ENCODE measurements around the gene AP1S3. TPM values are rescaled to one million over a fixed set of nuclear protein-coding genes. Genes with fewer than 3 reads are reported as not detected.

The AP1S3 gene
- total RNA-seq, 1 experiment from 2014 or later, result 17.4 TPM

DNA sequence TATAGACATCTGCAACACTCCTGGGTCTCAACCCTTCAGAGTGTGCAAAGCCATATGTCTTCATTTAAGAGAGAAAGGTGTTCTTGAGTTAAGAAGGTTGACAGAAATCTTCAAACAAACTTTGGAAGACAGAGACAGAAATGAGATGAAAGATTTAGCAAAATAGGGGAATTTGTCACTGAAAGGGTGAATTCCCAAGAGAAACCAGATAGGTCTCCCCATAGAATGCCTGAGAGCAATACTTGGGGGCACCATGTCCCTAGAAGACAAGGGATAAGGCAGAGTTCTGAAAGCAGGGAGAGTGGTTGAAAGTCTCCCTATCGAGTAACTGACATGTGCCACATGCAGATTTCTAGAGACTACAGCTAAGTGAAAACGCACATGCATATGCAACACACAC lies 50.0 kb downstream of the AP1S3 start:
- Mint-ChIP-seq H3K4me1 (peaks cover 18% of the 10 kb centered on the region), H3K27me3 (ENCODE audit: low read depth) (no peaks in the 10 kb centered on the region), H3K36me3 (no peaks in the 10 kb centered on the region), H3K4me3 (no peak overlapping the region), H3K9me3 (peaks cover under 1% of the 10 kb centered on the region; the same call in 1 of the 2 replicates), H3K27ac (no peak overlapping the region)
- ChIA-PET CTCF (no interaction called here), POLR2A (no interaction called here)
- DNase-seq (ENCODE audit: low spot score), result no peak
- ATAC-seq, result no peak
- TF ChIP-seq, protein P1, sequence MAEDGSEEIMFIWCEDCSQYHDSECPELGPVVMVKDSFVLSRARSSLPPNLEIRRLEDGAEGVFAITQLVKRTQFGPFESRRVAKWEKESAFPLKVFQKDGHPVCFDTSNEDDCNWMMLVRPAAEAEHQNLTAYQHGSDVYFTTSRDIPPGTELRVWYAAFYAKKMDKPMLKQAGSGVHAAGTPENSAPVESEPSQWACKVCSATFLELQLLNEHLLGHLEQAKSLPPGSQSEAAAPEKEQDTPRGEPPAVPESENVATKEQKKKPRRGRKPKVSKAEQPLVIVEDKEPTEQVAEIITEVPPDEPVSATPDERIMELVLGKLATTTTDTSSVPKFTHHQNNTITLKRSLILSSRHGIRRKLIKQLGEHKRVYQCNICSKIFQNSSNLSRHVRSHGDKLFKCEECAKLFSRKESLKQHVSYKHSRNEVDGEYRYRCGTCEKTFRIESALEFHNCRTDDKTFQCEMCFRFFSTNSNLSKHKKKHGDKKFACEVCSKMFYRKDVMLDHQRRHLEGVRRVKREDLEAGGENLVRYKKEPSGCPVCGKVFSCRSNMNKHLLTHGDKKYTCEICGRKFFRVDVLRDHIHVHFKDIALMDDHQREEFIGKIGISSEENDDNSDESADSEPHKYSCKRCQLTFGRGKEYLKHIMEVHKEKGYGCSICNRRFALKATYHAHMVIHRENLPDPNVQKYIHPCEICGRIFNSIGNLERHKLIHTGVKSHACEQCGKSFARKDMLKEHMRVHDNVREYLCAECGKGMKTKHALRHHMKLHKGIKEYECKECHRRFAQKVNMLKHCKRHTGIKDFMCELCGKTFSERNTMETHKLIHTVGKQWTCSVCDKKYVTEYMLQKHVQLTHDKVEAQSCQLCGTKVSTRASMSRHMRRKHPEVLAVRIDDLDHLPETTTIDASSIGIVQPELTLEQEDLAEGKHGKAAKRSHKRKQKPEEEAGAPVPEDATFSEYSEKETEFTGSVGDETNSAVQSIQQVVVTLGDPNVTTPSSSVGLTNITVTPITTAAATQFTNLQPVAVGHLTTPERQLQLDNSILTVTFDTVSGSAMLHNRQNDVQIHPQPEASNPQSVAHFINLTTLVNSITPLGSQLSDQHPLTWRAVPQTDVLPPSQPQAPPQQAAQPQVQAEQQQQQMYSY (CRISPR knock-in tag; IDR thresholded peaks at IDR 0.05), result no peak
- TF ChIP-seq, protein P2, sequence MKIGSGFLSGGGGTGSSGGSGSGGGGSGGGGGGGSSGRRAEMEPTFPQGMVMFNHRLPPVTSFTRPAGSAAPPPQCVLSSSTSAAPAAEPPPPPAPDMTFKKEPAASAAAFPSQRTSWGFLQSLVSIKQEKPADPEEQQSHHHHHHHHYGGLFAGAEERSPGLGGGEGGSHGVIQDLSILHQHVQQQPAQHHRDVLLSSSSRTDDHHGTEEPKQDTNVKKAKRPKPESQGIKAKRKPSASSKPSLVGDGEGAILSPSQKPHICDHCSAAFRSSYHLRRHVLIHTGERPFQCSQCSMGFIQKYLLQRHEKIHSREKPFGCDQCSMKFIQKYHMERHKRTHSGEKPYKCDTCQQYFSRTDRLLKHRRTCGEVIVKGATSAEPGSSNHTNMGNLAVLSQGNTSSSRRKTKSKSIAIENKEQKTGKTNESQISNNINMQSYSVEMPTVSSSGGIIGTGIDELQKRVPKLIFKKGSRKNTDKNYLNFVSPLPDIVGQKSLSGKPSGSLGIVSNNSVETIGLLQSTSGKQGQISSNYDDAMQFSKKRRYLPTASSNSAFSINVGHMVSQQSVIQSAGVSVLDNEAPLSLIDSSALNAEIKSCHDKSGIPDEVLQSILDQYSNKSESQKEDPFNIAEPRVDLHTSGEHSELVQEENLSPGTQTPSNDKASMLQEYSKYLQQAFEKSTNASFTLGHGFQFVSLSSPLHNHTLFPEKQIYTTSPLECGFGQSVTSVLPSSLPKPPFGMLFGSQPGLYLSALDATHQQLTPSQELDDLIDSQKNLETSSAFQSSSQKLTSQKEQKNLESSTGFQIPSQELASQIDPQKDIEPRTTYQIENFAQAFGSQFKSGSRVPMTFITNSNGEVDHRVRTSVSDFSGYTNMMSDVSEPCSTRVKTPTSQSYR (CRISPR knock-in tag; IDR thresholded peaks at IDR 0.05), result no peak
- TF ChIP-seq NFATC4 (CRISPR knock-in tag; IDR thresholded peaks at IDR 0.05), result no peak
- TF ChIP-seq ZNF263 (CRISPR knock-in tag; IDR thresholded peaks at IDR 0.05; ENCODE audit: low read depth), result no peak
- TF ChIP-seq, protein P3, sequence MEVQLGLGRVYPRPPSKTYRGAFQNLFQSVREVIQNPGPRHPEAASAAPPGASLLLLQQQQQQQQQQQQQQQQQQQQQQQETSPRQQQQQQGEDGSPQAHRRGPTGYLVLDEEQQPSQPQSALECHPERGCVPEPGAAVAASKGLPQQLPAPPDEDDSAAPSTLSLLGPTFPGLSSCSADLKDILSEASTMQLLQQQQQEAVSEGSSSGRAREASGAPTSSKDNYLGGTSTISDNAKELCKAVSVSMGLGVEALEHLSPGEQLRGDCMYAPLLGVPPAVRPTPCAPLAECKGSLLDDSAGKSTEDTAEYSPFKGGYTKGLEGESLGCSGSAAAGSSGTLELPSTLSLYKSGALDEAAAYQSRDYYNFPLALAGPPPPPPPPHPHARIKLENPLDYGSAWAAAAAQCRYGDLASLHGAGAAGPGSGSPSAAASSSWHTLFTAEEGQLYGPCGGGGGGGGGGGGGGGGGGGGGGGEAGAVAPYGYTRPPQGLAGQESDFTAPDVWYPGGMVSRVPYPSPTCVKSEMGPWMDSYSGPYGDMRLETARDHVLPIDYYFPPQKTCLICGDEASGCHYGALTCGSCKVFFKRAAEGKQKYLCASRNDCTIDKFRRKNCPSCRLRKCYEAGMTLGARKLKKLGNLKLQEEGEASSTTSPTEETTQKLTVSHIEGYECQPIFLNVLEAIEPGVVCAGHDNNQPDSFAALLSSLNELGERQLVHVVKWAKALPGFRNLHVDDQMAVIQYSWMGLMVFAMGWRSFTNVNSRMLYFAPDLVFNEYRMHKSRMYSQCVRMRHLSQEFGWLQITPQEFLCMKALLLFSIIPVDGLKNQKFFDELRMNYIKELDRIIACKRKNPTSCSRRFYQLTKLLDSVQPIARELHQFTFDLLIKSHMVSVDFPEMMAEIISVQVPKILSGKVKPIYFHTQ (CRISPR knock-in tag; IDR thresholded peaks at IDR 0.05), result no peak
- TF ChIP-seq, protein P4, sequence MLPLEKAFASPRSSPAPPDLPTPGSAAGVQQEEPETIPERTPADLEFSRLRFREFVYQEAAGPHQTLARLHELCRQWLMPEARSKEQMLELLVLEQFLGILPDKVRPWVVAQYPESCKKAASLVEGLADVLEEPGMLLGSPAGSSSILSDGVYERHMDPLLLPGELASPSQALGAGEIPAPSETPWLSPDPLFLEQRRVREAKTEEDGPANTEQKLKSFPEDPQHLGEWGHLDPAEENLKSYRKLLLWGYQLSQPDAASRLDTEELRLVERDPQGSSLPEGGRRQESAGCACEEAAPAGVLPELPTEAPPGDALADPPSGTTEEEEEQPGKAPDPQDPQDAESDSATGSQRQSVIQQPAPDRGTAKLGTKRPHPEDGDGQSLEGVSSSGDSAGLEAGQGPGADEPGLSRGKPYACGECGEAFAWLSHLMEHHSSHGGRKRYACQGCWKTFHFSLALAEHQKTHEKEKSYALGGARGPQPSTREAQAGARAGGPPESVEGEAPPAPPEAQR (CRISPR knock-in tag; IDR thresholded peaks at IDR 0.05), result no peak
- TF ChIP-seq FOXJ3 (CRISPR knock-in tag; IDR thresholded peaks at IDR 0.05; ENCODE audit: borderline replicate concordance), result no peak
- TF ChIP-seq, protein P5, sequence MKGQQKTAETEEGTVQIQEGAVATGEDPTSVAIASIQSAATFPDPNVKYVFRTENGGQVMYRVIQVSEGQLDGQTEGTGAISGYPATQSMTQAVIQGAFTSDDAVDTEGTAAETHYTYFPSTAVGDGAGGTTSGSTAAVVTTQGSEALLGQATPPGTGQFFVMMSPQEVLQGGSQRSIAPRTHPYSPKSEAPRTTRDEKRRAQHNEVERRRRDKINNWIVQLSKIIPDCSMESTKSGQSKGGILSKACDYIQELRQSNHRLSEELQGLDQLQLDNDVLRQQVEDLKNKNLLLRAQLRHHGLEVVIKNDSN (CRISPR knock-in tag; IDR thresholded peaks at IDR 0.05), result no peak
- TF ChIP-seq JUN (CRISPR knock-in tag; IDR thresholded peaks at IDR 0.05), result no peak
- no peak for TF ChIP-seq RORB (CRISPR knock-in tag; IDR thresholded peaks at IDR 0.05)

DNA sequence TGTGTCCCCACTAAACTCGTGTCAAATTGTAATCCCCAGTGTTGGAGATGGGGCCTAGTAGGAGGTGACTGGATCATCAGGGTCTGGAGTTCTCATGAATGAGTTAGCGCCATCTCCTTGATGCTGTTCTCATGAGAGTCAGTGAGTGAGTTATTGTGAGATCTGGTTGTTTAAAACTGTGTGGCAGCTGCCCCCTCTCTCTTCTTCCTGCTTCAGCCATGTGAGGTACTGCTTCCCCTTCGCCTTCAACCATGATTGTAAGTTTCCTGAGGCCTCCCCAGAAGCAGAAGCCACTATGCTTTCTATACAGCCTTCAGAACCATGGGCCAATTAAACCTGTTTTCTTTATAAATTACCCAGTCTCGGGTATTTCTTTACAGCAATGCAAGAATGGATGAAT lies 50.4 kb downstream of the AP1S3 start:
- DNase-seq (ENCODE audit: low spot score), result no peak
- no peak overlapping the region for H3K27ac Mint-ChIP-seq
- H3K9me3 Mint-ChIP-seq, result no peaks in the 10 kb centered on the region
- no peak overlapping the region for H3K4me3 Mint-ChIP-seq
- ATAC-seq, result no peak
- no peaks in the 10 kb centered on the region for H3K27me3 Mint-ChIP-seq (ENCODE audit: low read depth)
- POLR2A ChIA-PET, result no interaction called here
- CTCF ChIA-PET, result no interaction called here
- no peaks in the 10 kb centered on the region for H3K36me3 Mint-ChIP-seq
- H3K4me1 Mint-ChIP-seq, result peaks cover 18% of the 10 kb centered on the region
- TF ChIP-seq SMAD4 (CRISPR knock-in tag; IDR thresholded peaks at IDR 0.05) (no peak), SP1 (CRISPR knock-in tag; conservative IDR thresholded peaks at IDR 0.05) (no peak)
- TF ChIP-seq, protein P6, sequence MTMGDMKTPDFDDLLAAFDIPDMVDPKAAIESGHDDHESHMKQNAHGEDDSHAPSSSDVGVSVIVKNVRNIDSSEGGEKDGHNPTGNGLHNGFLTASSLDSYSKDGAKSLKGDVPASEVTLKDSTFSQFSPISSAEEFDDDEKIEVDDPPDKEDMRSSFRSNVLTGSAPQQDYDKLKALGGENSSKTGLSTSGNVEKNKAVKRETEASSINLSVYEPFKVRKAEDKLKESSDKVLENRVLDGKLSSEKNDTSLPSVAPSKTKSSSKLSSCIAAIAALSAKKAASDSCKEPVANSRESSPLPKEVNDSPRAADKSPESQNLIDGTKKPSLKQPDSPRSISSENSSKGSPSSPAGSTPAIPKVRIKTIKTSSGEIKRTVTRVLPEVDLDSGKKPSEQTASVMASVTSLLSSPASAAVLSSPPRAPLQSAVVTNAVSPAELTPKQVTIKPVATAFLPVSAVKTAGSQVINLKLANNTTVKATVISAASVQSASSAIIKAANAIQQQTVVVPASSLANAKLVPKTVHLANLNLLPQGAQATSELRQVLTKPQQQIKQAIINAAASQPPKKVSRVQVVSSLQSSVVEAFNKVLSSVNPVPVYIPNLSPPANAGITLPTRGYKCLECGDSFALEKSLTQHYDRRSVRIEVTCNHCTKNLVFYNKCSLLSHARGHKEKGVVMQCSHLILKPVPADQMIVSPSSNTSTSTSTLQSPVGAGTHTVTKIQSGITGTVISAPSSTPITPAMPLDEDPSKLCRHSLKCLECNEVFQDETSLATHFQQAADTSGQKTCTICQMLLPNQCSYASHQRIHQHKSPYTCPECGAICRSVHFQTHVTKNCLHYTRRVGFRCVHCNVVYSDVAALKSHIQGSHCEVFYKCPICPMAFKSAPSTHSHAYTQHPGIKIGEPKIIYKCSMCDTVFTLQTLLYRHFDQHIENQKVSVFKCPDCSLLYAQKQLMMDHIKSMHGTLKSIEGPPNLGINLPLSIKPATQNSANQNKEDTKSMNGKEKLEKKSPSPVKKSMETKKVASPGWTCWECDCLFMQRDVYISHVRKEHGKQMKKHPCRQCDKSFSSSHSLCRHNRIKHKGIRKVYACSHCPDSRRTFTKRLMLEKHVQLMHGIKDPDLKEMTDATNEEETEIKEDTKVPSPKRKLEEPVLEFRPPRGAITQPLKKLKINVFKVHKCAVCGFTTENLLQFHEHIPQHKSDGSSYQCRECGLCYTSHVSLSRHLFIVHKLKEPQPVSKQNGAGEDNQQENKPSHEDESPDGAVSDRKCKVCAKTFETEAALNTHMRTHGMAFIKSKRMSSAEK (CRISPR knock-in tag; IDR thresholded peaks at IDR 0.05; ENCODE audit: borderline replicate concordance), result no peak
- TF ChIP-seq, protein P7, sequence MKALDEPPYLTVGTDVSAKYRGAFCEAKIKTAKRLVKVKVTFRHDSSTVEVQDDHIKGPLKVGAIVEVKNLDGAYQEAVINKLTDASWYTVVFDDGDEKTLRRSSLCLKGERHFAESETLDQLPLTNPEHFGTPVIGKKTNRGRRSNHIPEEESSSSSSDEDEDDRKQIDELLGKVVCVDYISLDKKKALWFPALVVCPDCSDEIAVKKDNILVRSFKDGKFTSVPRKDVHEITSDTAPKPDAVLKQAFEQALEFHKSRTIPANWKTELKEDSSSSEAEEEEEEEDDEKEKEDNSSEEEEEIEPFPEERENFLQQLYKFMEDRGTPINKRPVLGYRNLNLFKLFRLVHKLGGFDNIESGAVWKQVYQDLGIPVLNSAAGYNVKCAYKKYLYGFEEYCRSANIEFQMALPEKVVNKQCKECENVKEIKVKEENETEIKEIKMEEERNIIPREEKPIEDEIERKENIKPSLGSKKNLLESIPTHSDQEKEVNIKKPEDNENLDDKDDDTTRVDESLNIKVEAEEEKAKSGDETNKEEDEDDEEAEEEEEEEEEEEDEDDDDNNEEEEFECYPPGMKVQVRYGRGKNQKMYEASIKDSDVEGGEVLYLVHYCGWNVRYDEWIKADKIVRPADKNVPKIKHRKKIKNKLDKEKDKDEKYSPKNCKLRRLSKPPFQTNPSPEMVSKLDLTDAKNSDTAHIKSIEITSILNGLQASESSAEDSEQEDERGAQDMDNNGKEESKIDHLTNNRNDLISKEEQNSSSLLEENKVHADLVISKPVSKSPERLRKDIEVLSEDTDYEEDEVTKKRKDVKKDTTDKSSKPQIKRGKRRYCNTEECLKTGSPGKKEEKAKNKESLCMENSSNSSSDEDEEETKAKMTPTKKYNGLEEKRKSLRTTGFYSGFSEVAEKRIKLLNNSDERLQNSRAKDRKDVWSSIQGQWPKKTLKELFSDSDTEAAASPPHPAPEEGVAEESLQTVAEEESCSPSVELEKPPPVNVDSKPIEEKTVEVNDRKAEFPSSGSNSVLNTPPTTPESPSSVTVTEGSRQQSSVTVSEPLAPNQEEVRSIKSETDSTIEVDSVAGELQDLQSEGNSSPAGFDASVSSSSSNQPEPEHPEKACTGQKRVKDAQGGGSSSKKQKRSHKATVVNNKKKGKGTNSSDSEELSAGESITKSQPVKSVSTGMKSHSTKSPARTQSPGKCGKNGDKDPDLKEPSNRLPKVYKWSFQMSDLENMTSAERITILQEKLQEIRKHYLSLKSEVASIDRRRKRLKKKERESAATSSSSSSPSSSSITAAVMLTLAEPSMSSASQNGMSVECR (CRISPR knock-in tag; IDR thresholded peaks at IDR 0.05; ENCODE audit: borderline replicate concordance), result no peak
